GM06990 (cell line): Measurements from ENCODE around the gene CLEC5A.
"Not testable (repeated sequence)": the region's sequence is repeated elsewhere in the genome, so short reads cannot be mapped to it uniquely, and the experiment has no call there.

Source experiments
- DNase-seq: peaks from one replicate; pipeline ENCODE4 v3.0.0-alpha.2; 2011; ENCODE audit not compliant: insufficient read length; ENCODE audit errors: extremely low read depth
- H3K27me3 ChIP-seq: replicated peaks from 2 replicates; pipeline ENCODE4 v1.6.0; 2011; ENCODE audit warnings: low read length; ENCODE audit not compliant: control insufficient read depth, insufficient read depth
- H3K36me3 ChIP-seq: 2 replicates; pipeline ENCODE4 v1.5.1; 2011; ENCODE audit warnings: low read length; ENCODE audit not compliant: control insufficient read depth, insufficient read depth
- H3K4me3 ChIP-seq: replicated peaks from 2 replicates; pipeline ENCODE4 v1.5.1; 2011; ENCODE audit warnings: low read depth, mild to moderate bottlenecking, control low read depth, low read length
- TF ChIP-seq, protein P1 (sequence below): IDR thresholded peaks from 2 replicates; pipeline ENCODE4 v1.5.1; 2011; ENCODE audit warnings: low read length, control low read depth, mild to moderate bottlenecking, inconsistent platforms; ENCODE audit not compliant: insufficient read depth, poor library complexity, severe bottlenecking

Gene CLEC5A

DNA sequence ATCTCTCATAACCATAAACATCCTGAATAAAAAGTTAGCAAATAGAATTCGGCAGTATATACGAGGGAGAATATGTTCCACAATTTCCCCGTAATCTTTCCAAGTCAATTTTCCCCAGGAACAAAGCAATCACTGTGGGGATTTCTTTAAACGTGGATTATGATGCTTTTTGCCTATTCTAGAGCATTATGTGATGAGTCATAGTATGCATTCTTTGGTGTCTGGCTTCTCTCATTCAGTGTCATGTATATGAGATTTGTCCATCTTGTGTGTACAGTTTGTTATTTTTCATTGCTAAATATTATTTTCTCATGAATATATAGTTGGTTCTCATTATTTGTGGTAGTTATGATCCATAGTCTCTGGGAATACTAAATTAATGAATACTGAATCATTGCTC, 40.5 kb downstream of the CLEC5A start:
- DNase-seq, result no peak
- no peaks in the 10 kb centered on the region; the same call in 1 of the 2 replicates for H3K27me3 ChIP-seq
- no peaks in the 10 kb centered on the region for H3K36me3 ChIP-seq
- TF ChIP-seq, protein P1, sequence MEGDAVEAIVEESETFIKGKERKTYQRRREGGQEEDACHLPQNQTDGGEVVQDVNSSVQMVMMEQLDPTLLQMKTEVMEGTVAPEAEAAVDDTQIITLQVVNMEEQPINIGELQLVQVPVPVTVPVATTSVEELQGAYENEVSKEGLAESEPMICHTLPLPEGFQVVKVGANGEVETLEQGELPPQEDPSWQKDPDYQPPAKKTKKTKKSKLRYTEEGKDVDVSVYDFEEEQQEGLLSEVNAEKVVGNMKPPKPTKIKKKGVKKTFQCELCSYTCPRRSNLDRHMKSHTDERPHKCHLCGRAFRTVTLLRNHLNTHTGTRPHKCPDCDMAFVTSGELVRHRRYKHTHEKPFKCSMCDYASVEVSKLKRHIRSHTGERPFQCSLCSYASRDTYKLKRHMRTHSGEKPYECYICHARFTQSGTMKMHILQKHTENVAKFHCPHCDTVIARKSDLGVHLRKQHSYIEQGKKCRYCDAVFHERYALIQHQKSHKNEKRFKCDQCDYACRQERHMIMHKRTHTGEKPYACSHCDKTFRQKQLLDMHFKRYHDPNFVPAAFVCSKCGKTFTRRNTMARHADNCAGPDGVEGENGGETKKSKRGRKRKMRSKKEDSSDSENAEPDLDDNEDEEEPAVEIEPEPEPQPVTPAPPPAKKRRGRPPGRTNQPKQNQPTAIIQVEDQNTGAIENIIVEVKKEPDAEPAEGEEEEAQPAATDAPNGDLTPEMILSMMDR, result no peak
- H3K4me3 ChIP-seq, result no peak overlapping the region

DNA sequence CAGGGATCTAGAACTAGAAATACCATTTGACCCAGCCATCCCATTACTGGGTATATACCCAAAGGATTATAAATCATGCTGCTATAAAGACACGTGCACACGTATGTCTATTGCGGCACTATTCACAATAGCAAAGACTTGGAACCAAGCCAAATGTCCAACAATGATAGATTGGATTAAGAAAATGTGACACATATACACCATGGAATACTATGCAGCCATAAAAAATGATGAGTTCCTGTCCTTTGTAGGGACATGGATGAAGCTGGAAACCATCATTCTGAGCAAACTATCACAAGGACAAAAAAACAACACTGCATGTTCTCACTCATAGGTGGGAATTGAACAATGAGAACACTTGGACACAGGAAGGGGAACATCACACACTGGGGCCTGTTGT, 47.4 kb downstream of the CLEC5A start:
- H3K4me3 ChIP-seq, DNase-seq, H3K36me3 ChIP-seq, H3K27me3 ChIP-seq: not testable (repeated sequence)

DNA sequence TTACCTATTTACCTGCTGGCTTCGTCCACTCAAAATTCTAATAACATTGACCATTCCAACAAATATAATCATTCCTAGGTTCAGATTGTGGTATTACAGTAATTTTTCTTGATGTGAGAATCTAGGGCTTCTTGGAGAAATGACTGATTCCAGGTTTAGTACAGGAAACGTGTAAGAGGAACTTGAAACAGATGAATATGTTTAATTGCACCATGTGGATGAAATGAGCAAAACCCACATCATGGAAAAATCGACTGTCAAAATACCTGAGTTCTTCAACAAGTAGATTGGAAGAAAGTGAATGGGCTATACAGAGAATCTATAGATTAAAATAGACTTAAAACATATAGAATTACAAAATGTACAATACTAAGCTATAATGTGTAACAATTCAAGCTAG, 55.4 kb downstream of the CLEC5A start:
- no peak overlapping the region for H3K4me3 ChIP-seq
- no peaks in the 10 kb centered on the region for H3K36me3 ChIP-seq
- TF ChIP-seq, protein P1, result no peak

DNA sequence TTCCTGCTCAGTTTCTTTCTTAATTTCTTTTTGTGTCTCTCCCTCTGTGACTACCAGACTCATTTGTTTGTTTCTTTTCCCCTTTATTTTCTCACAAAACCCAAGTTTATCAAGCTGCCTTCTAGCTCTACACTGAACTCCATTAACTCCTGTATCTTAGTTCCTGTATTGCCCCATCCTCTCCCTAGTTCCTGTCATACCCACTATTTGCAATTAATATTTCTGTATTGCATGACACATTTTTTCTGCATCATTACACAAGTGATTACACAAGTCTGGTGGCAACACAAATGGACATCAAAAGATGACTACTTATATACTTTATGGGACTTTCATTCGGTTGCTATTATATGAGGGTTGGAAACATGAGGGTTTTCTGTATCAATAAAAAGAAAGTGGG, 57.5 kb downstream of the CLEC5A start:
- no peak for DNase-seq
- Histone ChIP-seq H3K36me3 (no peaks in the 10 kb centered on the region), H3K4me3 (no peak overlapping the region), H3K27me3 (no peaks in the 10 kb centered on the region; the same call in 1 of the 2 replicates)
- TF ChIP-seq, protein P1, result no peak

More for the DNA sequence above, 55.4 kb downstream of the CLEC5A start:
- no peak for DNase-seq
- no peaks in the 10 kb centered on the region; the same call in 1 of the 2 replicates for H3K27me3 ChIP-seq

DNA sequence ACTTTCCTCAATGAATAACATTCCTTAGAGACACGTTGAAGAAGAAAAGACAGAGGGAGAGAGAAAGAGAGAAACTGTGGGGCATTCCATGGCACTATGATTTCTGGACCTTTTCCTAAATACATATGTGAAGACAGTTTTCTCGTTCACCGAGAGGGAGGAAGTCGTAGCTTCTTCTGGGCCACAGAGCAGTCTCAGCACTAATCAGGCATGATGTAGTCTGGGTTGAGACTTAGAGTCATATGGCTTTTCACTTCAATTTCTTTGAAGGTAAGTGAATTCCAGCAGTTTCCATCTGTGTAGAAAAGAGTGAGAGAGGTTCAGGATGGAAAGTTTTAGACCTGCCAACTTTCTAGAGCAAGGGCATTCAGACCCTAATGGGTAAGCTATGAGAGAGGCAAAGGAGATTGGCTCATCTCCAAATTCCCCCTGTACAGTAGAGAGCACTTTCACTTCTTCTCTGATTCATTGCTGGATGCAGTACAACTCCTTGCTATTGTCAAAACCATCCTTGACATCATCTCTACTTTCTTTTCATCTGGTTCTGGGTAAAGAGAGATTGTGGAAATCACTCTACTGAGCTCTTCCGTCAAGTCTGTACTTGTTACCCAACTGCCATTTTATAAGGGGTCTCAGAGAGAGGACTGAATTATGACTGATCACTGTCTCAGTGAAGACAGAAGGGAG, 62.1 kb downstream of the CLEC5A start:
- DNase-seq, result peak; percentile 77
- no peaks in the 10 kb centered on the region for H3K36me3 ChIP-seq
- no peak overlapping the region for H3K4me3 ChIP-seq
- no peaks in the 10 kb centered on the region for H3K27me3 ChIP-seq
- TF ChIP-seq, protein P1, result no peak

DNA sequence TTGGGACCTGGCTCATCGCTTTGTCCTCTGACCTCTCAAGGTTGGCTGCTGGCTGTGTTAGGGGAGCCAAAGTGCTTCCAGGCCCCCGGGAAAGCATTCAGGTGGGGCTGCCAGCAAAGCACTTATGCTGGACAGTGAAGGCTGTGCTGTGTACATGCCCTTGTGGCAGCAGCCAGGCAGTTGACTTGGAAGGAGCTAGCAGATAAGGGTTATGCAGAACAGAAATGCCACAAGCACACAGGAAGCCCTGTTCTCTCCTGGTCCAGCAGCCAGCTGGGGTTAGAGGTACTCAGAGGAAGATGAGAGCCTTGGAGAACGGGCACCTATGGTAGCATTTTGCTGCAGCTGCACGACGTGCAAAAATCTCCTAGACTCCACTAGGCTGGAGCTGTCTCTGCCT, 65.8 kb downstream of the CLEC5A start:
- H3K4me3 ChIP-seq, result no peak overlapping the region
- no peak for DNase-seq

More for the DNA sequence above, 65.8 kb downstream of the CLEC5A start:
- no peaks in the 10 kb centered on the region for H3K36me3 ChIP-seq
- H3K27me3 ChIP-seq, result no peaks in the 10 kb centered on the region
- TF ChIP-seq, protein P1, result no peak
